RWPE2 (cell line): ENCODE results near the gene RAB20.

Source experiments
- ATAC-seq: fragments of 200-7000 bp; cut with Tn5 transposase; 3 replicates; pipeline ENCODE4 v1.9.1; 2021; ENCODE audit warnings: low read depth
- DNase-seq: peaks from one replicate; pipeline ENCODE4 v3.0.0-alpha.2; 2020; ENCODE audit warnings: low spot score
- H3K27ac ChIP-seq: fragments of 450-650 bp; 2 replicates; pipeline ENCODE4 v1.5.1; 2017; ENCODE audit warnings: mild to moderate bottlenecking; ENCODE audit not compliant: poor library complexity, severe bottlenecking
- H3K27me3 ChIP-seq: fragments of 250-450 bp; sonication (Bioruptor Pico); 2 replicates; pipeline ENCODE4 v1.5.1; 2021; ENCODE audit warnings: mild to moderate bottlenecking, moderate library complexity; ENCODE audit not compliant: insufficient read depth, poor library complexity, severe bottlenecking
- H3K36me3 ChIP-seq: fragments of 250-450 bp; sonication (Bioruptor Pico); 2 replicates; pipeline ENCODE4 v1.5.1; 2020; ENCODE audit warnings: low read depth, mild to moderate bottlenecking, moderate library complexity
- H3K4me1 ChIP-seq: fragments of 250-450 bp; sonication (Bioruptor Pico); 2 replicates; pipeline ENCODE4 v1.5.1; 2021; ENCODE audit warnings: mild to moderate bottlenecking, moderate library complexity; ENCODE audit not compliant: insufficient read depth, poor library complexity, severe bottlenecking
- H3K4me3 ChIP-seq: fragments of 250-450 bp; sonication (Bioruptor Pico); 2 replicates; pipeline ENCODE4 v1.5.1; 2021; ENCODE audit warnings: mild to moderate bottlenecking, moderate library complexity; ENCODE audit not compliant: severe bottlenecking
- H3K9me3 ChIP-seq: fragments of 250-450 bp; sonication (Bioruptor Pico); 2 replicates; pipeline ENCODE4 v1.5.1; 2021; ENCODE audit warnings: mild to moderate bottlenecking, moderate library complexity; ENCODE audit not compliant: severe bottlenecking
- CTCF ChIP-seq: fragments of 450-650 bp; IDR thresholded peaks from one replicate; pipeline ENCODE4 v1.5.1; 2017; ENCODE audit warnings: mild to moderate bottlenecking, moderate library complexity; ENCODE audit not compliant: poor library complexity, severe bottlenecking

Gene RAB20

GRCh38 chr13:110484290-110485048 lies 77.1 kb downstream of the RAB20 start:
- peaks cover 68% of the 10 kb centered on the region for H3K36me3 ChIP-seq

GRCh38 chr13:110483386-110483968 lies 78.0 kb downstream of the RAB20 start:
- no peak for ATAC-seq
- TF ChIP-seq CTCF, result no peak
- Histone ChIP-seq H3K36me3 (peaks cover 63% of the 10 kb centered on the region), H3K27ac (no peak overlapping the region), H3K4me3 (no peak overlapping the region), H3K9me3 (no peaks in the 10 kb centered on the region), H3K4me1 (no peaks in the 10 kb centered on the region), H3K27me3 (no peaks in the 10 kb centered on the region)
- DNase-seq, result no peak

More at GRCh38 chr13:110484290-110485048, 77.1 kb downstream of the RAB20 start:
- Histone ChIP-seq H3K4me3 (no peak overlapping the region), H3K9me3 (no peaks in the 10 kb centered on the region), H3K27me3 (no peaks in the 10 kb centered on the region), H3K4me1 (no peaks in the 10 kb centered on the region), H3K27ac (no peak overlapping the region)
- DNase-seq (no peak), ATAC-seq (no peak)
- no peak for TF ChIP-seq CTCF

GRCh38 chr13:110480161-110480560 lies 81.4 kb downstream of the RAB20 start:
- Histone ChIP-seq H3K9me3 (no peaks in the 10 kb centered on the region), H3K36me3 (peaks cover 71% of the 10 kb centered on the region), H3K27me3 (no peaks in the 10 kb centered on the region), H3K27ac (no peak overlapping the region), H3K4me1 (no peaks in the 10 kb centered on the region), H3K4me3 (no peak overlapping the region)
- DNase-seq (no peak), ATAC-seq (no peak)
- TF ChIP-seq CTCF, result no peak

DNA sequence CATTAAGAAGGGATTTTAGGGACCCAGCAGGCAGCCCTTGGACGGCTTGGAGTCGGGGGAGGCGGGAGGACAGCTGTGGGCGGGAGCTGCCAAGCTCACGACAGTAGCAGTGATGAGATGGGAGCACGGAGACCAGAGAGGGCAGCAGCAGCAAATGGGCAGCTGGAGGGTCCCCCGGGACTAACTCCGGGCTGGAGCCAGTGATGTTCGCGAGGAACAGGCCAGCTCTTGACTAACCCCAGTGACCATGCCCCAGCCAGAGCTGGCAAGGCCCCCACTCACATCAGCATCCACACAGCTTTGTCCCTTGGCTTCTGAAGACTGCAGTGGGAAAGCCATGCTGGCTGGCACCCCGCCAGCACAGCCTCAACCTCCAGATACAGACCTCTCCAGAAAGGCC lies 81.9 kb downstream of the RAB20 start:
- Histone ChIP-seq H3K36me3 (peaks cover 71% of the 10 kb centered on the region), H3K9me3 (no peaks in the 10 kb centered on the region), H3K27me3 (no peaks in the 10 kb centered on the region), H3K4me1 (no peaks in the 10 kb centered on the region), H3K27ac (no peak overlapping the region), H3K4me3 (no peak overlapping the region)
- ATAC-seq, result no peak; the same call in 2 of the 3 replicates
- TF ChIP-seq CTCF, result no peak
- DNase-seq, result no peak

DNA sequence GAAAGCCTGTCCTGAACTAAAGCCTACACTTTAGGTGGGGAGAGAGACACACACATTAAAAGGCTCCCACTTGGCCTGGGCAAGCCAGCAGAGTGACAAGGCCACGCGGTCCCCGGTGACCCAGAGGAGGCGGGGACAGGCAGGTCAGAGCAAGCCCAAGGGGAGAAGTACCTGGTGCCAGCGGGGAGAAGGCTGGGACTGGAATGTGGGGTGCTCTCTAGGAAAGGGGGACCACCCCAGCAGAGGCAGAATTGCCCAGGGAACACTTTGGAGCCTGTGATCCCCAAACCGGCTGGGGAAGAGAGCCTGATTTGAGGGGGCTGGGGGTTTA lies 82.3 kb downstream of the RAB20 start:
- Histone ChIP-seq H3K4me3 (no peak overlapping the region), H3K9me3 (no peaks in the 10 kb centered on the region), H3K27ac (no peak overlapping the region), H3K36me3 (peaks cover 72% of the 10 kb centered on the region), H3K4me1 (no peaks in the 10 kb centered on the region), H3K27me3 (no peaks in the 10 kb centered on the region)
- DNase-seq (no peak), ATAC-seq (no peak)
- TF ChIP-seq CTCF, result no peak
